GM12878 (cell line): ENCODE results near the gene LRIT1.

ENCODE experiments used
- CEBPB ChIP-seq, 2 experiments: fragments of 150-350 bp in 1 of 2; IDR thresholded peaks; 2 replicates each; pipeline ENCODE4 v1.6.1; 2012 to 2014; ENCODE audit warnings: low read depth in 2 of 2, low read length in 2 of 2, borderline replicate concordance in 1 of 2, inconsistent platforms in 1 of 2
- ESRRA ChIP-seq: IDR thresholded peaks from 2 replicates; pipeline ENCODE4 v1.6.1; 2012; ENCODE audit warnings: mild to moderate bottlenecking, low read length, improper control_type of control experiment
- GABPA ChIP-seq: IDR thresholded peaks from 2 replicates; pipeline ENCODE4 v1.6.1; 2014; ENCODE audit warnings: antibody characterized with exemption, low read depth, mild to moderate bottlenecking, inconsistent platforms
- POLR2A ChIP-seq: IDR thresholded peaks from 2 replicates; pipeline ENCODE4 v1.6.1; 2011; ENCODE audit warnings: low read depth, mild to moderate bottlenecking, low read length
- ZZZ3 ChIP-seq: IDR thresholded peaks from 2 replicates; pipeline ENCODE4 v1.6.1; 2011; ENCODE audit warnings: low read depth; ENCODE audit not compliant: control insufficient read depth, insufficient read length
- TF ChIP-seq, protein P1 (sequence below), 3 experiments: IDR thresholded peaks in 2 of 3; conservative IDR thresholded peaks in 1 of 3; 2 replicates each; pipeline ENCODE4 v1.5.1; 2011; ENCODE audit warnings: low read depth in 3 of 3, low read length in 3 of 3, mild to moderate bottlenecking in 3 of 3, control low read depth in 2 of 3, moderate library complexity in 2 of 3, inconsistent platforms in 1 of 3, mixed read lengths in 1 of 3; ENCODE audit not compliant: control insufficient read depth in 2 of 3, insufficient read depth in 1 of 3; ENCODE audit errors: extremely low read depth in 1 of 3
- TF ChIP-seq, protein P2 (sequence below): IDR thresholded peaks from 2 replicates; pipeline ENCODE4 v1.6.1; 2011; ENCODE audit warnings: low read depth, mild to moderate bottlenecking, low read length, moderate library complexity, borderline replicate concordance; ENCODE audit errors: extremely low read depth
- TF ChIP-seq, protein P3 (sequence below): fragments of 450-650 bp; IDR thresholded peaks from 2 replicates; pipeline ENCODE4 v1.6.1; 2018; ENCODE audit warnings: borderline replicate concordance, mild to moderate bottlenecking; ENCODE audit not compliant: partially characterized antibody

DNA sequence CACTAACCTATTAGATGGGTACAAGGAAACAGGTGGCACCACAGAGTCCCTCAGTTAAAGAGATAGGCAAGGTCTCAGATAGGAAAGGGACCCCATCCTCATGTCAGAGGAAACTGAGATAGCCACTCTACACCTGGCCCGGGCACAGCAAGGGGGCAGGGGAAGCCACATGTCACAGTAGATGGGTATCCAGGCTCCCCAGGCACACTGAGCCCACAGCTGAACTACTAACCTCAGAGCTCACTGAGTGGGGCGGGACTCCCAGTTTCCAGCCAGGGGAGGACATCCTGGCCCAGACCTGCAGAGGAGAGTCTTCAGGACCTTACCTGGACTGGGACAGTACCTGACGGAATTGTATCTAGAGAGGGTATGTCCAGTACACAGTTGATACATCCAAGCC, 50.7 kb downstream of the LRIT1 start:
- TF ChIP-seq, protein P1, sequence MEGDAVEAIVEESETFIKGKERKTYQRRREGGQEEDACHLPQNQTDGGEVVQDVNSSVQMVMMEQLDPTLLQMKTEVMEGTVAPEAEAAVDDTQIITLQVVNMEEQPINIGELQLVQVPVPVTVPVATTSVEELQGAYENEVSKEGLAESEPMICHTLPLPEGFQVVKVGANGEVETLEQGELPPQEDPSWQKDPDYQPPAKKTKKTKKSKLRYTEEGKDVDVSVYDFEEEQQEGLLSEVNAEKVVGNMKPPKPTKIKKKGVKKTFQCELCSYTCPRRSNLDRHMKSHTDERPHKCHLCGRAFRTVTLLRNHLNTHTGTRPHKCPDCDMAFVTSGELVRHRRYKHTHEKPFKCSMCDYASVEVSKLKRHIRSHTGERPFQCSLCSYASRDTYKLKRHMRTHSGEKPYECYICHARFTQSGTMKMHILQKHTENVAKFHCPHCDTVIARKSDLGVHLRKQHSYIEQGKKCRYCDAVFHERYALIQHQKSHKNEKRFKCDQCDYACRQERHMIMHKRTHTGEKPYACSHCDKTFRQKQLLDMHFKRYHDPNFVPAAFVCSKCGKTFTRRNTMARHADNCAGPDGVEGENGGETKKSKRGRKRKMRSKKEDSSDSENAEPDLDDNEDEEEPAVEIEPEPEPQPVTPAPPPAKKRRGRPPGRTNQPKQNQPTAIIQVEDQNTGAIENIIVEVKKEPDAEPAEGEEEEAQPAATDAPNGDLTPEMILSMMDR (IDR thresholded peaks at IDR 0.05 in 2 of 3, conservative IDR thresholded peaks at IDR 0.05 in 1 of 3; ENCODE audit: control insufficient read depth in 2 of 3, extremely low read depth in 1 of 3, insufficient read depth in 1 of 3, low read depth in 3 of 3, low read length in 3 of 3): no peak
- no peak for TF ChIP-seq POLR2A
- TF ChIP-seq, protein P2, sequence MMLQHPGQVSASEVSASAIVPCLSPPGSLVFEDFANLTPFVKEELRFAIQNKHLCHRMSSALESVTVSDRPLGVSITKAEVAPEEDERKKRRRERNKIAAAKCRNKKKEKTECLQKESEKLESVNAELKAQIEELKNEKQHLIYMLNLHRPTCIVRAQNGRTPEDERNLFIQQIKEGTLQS: no peak
- no peak for TF ChIP-seq ESRRA
- no peak for TF ChIP-seq GABPA
- no peak for TF ChIP-seq CEBPB (IDR thresholded peaks at IDR 0.05; ENCODE audit: borderline replicate concordance in 1 of 2, low read depth in 2 of 2, low read length in 2 of 2)
- TF ChIP-seq, protein P3, sequence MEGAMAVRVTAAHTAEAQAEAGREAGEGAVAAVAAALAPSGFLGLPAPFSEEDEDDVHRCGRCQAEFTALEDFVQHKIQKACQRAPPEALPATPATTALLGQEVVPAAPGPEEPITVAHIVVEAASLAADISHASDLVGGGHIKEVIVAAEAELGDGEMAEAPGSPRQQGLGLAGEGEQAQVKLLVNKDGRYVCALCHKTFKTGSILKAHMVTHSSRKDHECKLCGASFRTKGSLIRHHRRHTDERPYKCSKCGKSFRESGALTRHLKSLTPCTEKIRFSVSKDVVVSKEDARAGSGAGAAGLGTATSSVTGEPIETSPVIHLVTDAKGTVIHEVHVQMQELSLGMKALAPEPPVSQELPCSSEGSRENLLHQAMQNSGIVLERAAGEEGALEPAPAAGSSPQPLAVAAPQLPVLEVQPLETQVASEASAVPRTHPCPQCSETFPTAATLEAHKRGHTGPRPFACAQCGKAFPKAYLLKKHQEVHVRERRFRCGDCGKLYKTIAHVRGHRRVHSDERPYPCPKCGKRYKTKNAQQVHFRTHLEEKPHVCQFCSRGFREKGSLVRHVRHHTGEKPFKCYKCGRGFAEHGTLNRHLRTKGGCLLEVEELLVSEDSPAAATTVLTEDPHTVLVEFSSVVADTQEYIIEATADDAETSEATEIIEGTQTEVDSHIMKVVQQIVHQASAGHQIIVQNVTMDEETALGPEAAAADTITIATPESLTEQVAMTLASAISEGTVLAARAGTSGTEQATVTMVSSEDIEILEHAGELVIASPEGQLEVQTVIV: no peak
- TF ChIP-seq ZZZ3: no peak
